DMS53 treated with DMSO at 0.1 percent for 48 hours (cell line): ENCODE data around the gene SPATA6L.
A peak's percentile ranks its signal among the peaks of the same experiment; 100 is the strongest.

Source experiments
- DNase-seq: peaks from one replicate; lab custom pipeline; 2025; ENCODE audit not compliant: unreplicated experiment; lab: John Stamatoyannopoulos, UW

SPATA6L gene

DNA sequence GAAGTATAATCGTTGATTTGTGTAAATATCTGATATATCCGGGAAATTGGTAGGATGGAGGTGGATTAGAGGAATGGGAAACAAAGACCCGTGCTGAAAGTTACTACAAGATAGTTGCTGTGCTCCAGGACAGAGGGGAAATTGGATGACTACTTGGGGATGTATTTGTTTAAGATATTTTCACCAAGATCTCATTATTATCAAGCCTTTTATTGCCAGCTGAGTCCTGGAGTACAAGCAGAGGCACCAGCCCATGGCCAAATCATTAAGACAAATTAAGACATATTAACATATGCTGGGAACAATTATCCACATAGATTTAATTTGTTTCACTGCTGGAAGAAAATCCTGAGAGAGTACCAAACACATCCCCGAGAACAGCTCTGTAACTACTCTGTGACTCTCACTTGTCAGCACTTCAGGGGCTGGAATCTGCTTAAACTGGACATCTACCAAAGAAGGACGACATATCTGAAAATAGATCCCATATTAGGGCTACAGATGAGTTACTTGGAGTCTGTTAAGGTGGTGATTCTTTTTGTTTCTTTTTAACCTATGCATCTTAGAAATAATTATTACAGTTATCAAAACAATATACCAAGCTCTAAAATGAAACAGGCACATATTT is 107.8 kb downstream of the SPATA6L start:
- DNase-seq, result no peak

DNA sequence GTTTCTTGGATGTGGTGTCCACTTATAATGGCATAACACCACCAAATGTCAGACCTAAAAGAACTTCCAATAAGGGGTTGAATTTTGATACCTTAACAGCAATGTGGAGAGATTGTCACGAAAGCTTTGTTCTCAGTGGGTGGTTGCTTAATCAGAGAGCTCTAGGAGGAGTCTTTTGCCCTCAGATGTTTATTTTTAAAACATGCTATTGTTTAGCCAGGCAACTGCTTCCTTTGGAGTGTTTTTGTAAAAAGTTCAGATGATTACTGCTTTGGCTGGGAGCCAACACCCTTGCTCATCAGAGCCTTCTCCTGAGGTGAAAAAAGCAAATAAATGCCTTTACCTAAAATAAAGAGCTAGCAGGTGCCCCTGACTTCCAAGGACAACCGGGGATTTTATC is 111.0 kb downstream of the SPATA6L start:
- DNase-seq, result peak; percentile 3

DNA sequence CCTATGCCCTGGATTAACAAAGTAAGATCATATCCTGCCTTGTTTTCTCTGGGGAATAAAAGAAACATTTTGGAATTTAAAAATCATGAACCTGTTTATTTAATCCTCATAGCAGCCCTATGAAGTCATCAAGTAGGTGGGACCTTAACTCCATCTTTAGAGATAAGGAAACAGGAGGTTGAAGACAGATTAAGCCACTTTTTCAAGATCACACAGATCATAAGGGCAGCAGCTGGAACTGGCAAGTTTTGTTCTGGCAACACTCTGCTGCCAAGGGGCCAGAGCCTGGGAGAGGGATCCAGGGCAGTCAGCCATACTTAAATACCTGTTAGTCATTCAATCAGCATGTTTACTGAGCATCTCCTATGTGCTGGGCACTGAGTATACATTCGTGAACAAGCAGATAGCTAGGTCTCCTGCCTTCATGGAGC is 112.3 kb downstream of the SPATA6L start:
- DNase-seq, result no peak

DNA sequence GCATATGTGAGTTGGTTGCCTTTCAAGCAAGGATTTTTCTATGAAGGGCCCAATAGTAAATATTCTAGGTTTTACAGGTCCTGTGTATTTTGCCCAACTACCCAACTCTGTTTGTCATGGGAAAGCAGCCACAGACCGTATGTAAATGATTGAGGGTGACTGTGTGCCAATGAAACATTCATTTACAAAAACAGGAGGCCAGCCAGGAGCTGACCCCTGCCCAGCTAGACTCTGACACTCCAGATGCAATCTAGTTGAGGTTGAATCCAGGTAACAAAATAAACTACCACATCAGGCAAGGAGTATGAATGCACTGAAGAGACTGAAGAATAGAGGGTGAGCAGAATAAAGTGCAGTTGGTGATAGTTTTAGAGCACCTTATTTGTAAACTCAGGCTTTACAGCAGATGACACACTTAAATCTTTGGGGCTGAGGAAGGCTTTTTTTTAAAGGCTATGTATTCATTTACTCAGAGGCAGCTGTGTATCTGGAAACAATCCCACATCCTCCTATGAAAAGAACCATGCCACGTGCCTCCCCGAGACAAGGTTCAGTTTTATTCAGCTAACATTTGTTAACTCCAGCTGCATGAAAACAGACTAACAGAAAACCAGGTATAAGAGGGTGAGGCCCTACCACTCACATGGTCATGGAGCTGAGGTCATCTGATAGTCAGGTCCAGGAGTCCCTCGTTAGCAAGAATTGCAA is 115.3 kb downstream of the SPATA6L start:
- no peak for DNase-seq

DNA sequence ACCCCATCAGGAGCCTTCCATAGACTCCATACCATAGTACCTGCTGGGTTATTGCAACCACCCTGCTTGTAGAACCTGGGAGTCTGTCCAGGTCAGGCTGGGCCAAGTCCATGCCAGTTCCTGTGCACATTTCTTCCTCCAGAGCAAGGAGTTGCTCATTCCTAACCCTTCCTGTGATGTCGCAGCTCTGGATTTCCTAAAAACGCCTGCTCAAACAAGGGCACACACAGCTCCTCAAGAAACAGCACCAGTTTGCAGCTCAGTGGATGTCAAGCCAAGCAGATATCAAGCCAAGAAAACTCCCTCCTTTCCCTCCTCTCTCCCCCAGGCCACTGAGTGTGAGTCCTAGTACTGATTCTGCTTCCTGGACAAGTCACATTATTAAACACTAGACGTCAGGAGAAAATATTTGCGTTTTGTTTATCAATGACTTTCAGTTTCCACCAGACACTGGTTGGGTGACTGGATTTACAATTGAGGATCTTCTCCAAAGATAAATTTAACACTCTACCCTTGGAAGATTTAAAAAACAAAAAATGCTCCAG is 116.5 kb downstream of the SPATA6L start:
- DNase-seq, result no peak

DNA sequence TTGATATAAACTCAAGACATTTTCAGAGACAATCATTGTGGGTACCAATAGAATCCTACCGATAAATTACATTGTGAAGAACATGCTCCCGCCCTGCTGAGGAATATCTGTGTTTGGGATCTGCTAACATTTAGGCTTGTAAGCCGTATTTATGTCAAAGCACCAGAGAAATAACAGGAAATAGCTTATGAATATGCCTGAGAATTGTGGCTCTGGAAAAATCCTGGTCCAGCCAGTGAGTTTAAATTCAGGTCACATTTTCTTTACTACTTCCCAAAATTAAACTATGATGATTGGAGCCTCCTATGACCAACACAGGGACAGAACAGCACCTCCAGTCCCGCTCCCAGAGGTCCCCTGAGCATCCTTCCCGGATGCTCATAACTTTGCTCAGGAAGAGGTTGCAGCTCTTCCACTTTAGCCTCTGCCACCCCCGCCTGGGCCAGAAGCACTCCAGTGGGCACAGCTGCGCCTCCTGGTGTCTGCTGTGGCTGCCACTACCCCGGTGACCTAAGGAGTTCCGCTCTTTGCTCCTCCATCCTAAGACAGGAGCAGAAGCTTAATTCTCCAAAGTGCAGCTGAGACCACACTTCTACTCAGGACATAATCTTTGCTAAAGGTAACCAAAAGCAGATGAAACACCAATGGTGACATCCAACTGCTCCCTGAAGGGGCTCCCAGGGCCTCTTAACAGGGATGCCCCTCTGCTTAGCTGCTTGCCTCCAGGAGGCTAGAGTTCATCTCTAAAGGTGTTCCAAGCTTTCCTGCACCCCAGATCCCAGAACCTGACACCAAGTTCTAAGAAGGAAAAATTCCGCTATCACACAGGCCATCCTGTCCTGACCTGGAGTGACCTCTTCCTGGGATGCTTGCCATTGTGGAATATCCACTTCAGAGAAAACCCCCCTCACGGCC is 117.2 kb downstream of the SPATA6L start:
- no peak for DNase-seq
